Mononuclear cell (primary cell): ENCODE measurements around the gene PROCR. TPM values are rescaled to one million over a fixed set of nuclear protein-coding genes. Genes with fewer than 3 reads are reported as not detected.
"Not testable (repeated sequence)": the region's sequence is repeated elsewhere in the genome, so short reads cannot be mapped to it uniquely, and the experiment has no call there.

Experiments used
- H3K27me3 ChIP-seq: 2 replicates; pipeline ENCODE4 v1.6.0; 2011; ENCODE audit warnings: low read length, control low read depth; ENCODE audit not compliant: insufficient read depth
- H3K4me1 ChIP-seq: 2 replicates; pipeline ENCODE4 v1.5.1; 2011; ENCODE audit warnings: mild to moderate bottlenecking, low read length, control low read depth; ENCODE audit not compliant: insufficient read depth
- H3K4me3 ChIP-seq: 2 replicates; pipeline ENCODE4 v1.5.1; 2011; ENCODE audit warnings: mild to moderate bottlenecking, low read length, moderate library complexity
- H3K9me3 ChIP-seq: 2 replicates; pipeline ENCODE4 v1.5.1; 2011; ENCODE audit warnings: low read depth, mild to moderate bottlenecking, control low read depth, low read length
- total RNA-seq: library from RNA; depleted of rRNA; stranded (reverse); fragments of >200 nt; gene quantifications from one replicate; pipeline ENCODE4 v1.2.3, GENCODE V29; 2012

PROCR gene
- total RNA-seq, 1 donor = 1.2 TPM

DNA sequence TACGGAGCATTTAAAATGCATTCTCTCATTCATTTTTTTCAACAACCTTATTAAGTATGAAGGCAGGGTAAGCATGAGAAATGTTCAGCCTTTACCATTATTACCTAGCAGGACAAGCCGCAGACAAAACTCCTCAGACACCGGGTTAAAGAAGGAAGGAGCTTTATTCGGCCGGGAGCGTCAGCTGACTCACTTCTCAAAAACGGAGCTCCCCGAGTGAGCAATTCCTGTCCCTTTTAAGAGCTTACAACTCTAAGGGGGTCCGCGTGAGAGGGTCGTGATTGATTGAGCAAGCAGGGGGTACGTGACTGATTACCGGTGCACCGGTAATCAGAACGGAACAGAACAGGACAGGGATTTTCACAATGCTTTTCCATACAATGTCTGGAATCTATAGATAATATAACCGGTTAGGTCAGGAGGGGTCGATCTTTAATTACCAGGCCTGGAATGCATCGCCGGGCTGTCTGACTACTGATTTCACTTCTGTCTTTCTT, 24.2 kb upstream of the PROCR start:
- not testable (repeated sequence) for H3K27me3 ChIP-seq, H3K9me3 ChIP-seq
- peak overlapping the region; percentile 90 for H3K4me3 ChIP-seq
- peaks cover 44% of the 10 kb centered on the region for H3K4me1 ChIP-seq

DNA sequence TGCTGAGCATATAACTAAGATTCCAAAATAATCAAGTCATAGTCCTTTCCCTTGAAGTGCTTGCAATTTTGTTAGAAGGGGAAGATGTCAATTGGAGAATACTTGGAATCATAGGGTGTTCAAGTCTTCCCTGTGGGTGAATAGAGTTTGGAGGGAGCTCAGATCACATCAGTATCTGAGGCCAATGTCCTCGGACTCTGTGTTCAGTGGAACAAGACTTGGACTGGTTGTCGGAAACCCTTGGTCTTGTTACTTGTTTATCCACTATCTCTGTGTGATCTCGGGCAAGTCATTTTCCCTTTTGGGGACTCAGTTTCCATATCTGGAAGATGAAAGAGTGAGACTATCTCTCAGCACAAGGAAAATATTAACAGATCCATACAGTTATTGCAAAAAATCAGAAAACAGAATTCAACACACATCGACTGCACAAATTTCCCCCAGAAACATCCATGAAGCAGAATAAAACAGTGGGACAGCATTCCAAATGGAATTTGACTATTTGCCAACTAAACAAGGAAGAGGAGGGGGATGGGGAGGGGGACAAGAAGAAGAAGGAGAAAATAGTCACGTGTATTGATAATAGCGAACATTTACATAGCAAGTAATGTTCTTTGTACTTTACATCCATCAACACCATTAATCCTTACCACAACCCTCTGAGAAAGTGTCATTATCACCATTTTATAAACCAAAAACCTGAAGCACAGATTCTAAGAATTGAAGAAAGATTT, 20.9 kb upstream of the PROCR start:
- Histone ChIP-seq H3K9me3 (no peaks in the 10 kb centered on the region), H3K4me1 (peaks cover 17% of the 10 kb centered on the region), H3K4me3 (no peak overlapping the region), H3K27me3 (no peaks in the 10 kb centered on the region)

DNA sequence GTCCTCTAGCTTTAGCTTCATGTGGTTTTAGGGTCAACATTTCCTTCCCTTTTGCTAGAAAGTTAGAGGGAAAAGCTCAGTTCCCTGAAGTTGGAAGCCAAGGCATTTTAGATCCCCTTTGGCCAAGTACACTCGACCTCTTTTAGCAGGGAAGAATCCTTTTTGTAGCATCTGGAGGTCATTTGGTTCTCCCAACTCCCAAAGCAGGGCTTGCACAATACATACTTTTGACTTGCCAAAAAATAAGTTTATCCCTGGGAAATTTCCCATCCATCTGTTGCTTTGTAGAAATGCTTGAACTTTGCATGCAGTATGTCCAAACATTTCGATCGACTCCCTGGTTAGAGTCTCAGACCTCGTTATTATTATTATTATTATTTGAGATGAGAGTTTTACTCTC, 20.1 kb upstream of the PROCR start:
- peaks cover 10% of the 10 kb centered on the region for H3K4me1 ChIP-seq
- H3K9me3 ChIP-seq = no peaks in the 10 kb centered on the region
- no peaks in the 10 kb centered on the region for H3K27me3 ChIP-seq
- H3K4me3 ChIP-seq = no peak overlapping the region

DNA sequence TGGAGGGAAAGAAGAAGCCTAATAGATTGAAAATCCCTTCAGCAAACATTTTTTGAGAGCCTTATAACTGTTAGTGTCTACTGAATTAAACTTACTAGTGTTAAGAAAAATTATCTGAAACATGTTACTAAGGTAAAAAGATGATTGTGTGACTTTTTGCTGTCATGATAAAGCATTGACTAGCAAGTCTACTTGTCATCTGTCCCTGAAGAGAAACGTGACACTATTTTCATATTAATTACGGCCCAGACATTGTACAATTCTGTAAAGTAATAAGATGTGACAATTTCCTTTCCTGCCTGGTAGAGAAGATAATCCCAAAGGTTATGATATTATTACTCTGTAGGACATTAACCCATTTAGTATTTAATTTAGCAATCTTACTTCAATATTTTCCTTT, 15.9 kb upstream of the PROCR start:
- Histone ChIP-seq H3K4me1 (no peaks in the 10 kb centered on the region), H3K4me3 (no peak overlapping the region), H3K27me3 (no peaks in the 10 kb centered on the region), H3K9me3 (no peaks in the 10 kb centered on the region)

DNA sequence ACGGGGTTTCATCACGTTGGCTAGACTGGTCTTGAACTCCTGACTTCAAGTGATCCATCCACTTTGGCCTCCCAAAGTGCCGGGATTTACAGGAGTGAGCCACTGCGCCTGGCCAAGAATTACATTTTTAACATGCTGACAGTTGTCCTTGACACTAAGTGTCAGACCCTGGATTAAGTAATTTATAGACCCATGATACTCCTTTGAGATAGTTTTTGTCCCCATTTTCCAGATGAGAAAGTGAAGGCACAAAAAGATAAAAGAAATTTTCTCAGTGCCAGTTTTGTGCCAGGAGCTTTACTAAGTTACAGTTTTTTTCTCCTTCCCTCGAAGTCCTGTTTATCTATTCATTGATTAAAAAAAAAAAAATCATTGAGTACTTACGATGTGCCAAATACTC, 14.9 kb upstream of the PROCR start:
- Histone ChIP-seq H3K4me1 (peaks cover 9% of the 10 kb centered on the region), H3K27me3 (no peaks in the 10 kb centered on the region), H3K9me3 (no peaks in the 10 kb centered on the region), H3K4me3 (no peak overlapping the region)

DNA sequence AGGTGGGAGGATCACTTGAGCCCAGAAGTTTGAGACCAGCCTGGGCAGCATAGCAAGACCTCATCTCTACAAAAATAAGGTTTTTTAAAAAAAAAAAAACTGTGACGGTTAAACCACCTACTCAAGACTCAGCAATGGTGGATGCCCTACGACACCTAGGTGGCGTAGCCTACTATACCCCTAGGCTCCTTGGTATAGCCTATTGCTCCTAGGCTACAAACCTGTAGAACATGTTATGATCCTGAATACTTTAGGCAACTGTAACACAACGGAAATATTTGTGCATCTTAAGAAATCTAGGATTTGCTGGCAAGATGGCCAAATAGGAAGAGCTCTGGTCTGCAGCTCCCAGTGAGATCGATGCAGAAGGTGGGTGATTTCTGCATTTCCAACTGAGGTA, 11.5 kb upstream of the PROCR start:
- peaks cover 12% of the 10 kb centered on the region for H3K4me1 ChIP-seq
- H3K9me3 ChIP-seq, H3K27me3 ChIP-seq, H3K4me3 ChIP-seq: not testable (repeated sequence)

DNA sequence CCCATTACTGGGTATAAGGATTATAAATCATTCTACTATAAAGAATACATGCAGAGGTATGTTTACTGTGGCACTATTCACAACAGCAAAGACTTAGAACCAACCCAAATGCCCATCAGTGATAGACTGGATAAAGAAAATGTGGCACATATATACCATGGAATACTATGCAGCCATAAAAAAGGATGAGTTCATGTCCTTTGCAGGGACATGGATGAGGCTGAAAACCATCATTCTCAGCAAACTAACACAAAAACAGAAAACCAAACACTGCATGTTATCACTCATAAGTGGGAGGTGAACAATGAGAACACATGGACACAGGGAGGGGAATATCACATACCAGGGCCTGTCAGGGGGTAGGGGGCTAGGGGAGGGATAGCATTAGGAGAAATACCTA, 7.3 kb upstream of the PROCR start:
- peaks cover 12% of the 10 kb centered on the region for H3K4me1 ChIP-seq
- H3K9me3 ChIP-seq, H3K4me3 ChIP-seq, H3K27me3 ChIP-seq: not testable (repeated sequence)

DNA sequence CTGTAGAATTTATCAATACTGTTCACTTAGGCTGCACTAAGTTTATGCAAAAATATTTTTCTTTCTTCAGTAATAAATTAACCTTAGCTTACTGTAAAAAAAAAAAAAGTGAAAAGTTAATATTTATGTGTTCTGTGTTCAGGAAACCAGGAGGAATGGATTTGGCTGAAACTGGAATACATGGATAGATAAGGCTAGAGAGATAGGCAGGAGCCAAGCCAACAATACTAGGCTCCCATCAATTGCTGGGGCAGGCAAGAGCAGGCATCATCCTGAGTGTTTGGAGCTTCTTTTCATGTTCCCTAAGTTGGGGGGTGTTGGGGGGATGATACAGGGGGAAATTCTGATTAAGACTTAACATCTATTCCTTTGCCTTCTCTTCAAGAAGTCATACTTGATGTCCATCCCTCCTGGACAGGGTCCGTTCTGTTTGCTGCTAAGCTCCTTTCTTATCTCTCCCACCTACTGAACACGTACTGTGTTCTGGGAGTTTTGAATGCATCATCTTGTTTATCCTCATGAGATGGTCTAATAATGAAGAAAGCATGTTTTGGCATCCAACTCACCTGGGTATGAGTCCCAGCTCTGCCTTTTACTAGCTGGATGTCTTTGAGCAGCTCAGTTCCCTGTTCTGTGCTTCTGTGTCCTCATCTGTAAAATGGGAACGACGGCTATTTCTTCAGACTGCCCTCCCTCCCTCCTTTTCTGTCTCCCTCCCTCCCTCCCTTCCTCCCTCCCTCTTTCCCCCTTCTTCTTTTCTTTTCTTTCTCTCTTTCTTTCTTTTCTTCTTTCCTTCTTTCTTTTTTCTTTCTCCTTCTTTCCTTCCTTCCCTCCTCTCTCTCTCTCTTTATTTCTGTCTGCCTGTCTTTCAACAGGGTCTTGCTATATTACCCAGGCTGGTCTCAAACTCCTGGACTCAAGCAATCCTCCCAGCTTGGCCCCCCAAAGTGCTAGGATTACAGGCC, 6.4 kb upstream of the PROCR start:
- Histone ChIP-seq H3K4me1 (peaks cover 12% of the 10 kb centered on the region), H3K9me3 (no peaks in the 10 kb centered on the region), H3K27me3 (no peaks in the 10 kb centered on the region), H3K4me3 (no peak overlapping the region)

DNA sequence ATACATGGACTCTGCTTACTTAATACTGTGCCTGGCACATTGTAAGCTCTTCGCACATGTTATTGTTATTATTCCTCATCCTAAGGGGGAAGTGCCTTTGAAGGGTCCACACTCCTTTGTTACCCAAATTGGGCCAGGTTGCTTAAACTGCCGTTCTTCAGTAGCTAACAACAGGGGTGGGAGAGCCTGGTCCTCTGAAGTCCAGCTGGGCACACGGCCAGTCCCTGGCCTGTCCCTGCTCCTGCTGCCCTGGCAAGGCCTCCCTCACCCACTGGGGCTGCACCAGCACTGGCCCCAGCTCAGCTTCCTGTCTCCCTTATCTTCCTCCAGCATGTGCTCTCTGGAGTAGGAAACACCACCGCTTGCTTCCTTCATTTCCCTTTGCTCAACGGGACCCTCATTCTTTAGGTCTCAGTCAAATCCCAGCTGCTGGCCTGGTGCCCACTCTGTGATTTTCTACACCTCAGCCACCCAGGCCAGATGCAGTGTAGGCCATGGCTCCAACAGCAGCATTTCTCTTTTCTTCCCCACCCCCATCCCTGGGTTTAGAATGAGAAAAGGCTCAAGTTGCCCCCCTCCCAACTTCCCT, 5.5 kb upstream of the PROCR start:
- H3K9me3 ChIP-seq = no peaks in the 10 kb centered on the region
- no peak overlapping the region for H3K4me3 ChIP-seq
- H3K27me3 ChIP-seq = no peaks in the 10 kb centered on the region
- peaks cover 9% of the 10 kb centered on the region for H3K4me1 ChIP-seq

DNA sequence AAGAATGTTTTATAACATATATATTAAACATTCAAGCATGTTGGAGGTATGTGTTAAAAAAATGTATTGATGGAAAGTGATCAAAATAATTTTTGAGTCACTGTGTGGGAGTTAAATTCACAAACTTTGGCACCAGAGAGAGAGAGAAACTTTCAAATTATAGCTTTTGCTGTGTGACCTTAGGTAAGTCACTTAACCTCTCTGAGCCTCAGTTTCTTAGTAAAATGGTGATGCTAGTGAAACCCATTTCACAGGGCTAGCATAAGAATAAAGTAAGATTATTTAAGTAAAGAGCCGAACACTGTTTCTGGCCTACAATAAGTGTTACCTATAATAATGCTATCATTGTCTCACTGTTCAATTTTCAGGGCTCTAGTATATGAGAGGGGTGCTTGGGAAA, 4.1 kb upstream of the PROCR start:
- H3K9me3 ChIP-seq = no peaks in the 10 kb centered on the region
- H3K4me1 ChIP-seq = peaks cover 12% of the 10 kb centered on the region
- H3K27me3 ChIP-seq = no peaks in the 10 kb centered on the region
- no peak overlapping the region for H3K4me3 ChIP-seq

DNA sequence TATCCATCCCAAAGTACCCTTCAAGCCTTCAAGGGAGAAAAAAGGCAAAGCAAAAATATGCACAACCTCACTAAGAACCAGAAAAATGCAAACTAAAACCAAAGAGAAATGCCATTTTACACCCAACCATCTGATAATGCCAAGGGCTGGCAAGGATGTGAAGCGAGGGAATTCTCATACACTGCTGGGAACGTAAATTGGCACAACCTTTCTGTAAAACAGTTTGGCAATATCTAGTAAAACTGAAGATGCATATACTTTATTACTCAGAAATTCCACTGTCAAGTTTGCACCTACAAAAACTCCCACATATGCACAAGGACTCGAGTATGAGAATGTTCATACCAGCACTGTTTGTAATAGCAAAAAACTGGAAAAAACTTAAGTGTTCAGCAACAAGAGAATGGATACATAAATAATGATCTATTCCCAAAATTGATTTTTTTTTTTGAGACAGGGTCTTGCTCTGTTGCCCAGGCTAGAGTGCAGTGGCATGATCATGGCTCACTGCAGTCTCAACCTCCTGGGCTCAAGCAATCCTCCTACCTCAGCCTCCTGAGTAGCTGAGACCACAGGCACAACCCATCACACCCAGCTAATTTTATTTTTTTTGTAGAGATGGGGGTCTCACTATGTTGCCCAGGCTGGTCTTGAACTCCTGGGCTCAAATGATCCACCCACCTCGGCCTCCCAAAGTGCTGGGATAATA, 3.0 kb upstream of the PROCR start:
- H3K4me3 ChIP-seq, H3K27me3 ChIP-seq, H3K9me3 ChIP-seq: not testable (repeated sequence)
- H3K4me1 ChIP-seq = peaks cover 12% of the 10 kb centered on the region

DNA sequence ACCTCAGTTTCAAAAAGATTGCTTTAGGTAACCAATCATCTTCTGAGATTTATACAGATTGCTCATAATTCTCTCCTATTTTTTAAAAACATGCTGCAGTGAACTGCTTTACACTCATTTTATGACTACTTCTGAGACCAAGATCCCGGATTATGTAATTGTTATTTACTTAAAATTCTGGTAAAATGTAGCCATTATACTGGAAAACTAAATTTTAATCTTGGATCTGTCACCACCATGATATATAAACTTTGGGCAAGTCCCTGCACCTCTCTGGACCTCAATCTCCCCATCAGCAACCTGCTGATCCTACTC, 477 bp upstream of the PROCR start:
- H3K4me3 ChIP-seq = no peak overlapping the region

DNA sequence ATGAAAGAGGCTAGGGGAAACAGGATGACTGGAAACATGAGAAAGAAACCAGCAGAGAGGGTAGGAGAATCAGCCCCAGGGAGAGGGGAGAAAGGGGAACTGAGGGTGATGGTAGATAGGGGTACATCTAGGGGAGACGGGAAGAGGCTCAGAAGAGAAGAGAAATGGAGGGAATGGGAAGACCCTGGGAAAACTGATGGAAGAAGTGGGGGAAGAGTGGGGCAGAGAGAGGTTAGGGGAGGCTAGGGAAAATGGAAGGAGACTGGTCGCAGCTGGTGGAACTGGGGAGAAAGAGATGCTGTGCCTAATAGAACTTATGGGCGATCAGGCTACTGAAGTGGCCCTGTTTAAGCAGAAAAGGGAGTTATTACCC, 548 bp downstream of the PROCR start:
- no peak overlapping the region for H3K4me3 ChIP-seq

More for the DNA sequence above, 477 bp upstream of the PROCR start:
- no peaks in the 10 kb centered on the region for H3K9me3 ChIP-seq
- no peaks in the 10 kb centered on the region for H3K27me3 ChIP-seq
- H3K4me1 ChIP-seq = peaks cover 12% of the 10 kb centered on the region

DNA sequence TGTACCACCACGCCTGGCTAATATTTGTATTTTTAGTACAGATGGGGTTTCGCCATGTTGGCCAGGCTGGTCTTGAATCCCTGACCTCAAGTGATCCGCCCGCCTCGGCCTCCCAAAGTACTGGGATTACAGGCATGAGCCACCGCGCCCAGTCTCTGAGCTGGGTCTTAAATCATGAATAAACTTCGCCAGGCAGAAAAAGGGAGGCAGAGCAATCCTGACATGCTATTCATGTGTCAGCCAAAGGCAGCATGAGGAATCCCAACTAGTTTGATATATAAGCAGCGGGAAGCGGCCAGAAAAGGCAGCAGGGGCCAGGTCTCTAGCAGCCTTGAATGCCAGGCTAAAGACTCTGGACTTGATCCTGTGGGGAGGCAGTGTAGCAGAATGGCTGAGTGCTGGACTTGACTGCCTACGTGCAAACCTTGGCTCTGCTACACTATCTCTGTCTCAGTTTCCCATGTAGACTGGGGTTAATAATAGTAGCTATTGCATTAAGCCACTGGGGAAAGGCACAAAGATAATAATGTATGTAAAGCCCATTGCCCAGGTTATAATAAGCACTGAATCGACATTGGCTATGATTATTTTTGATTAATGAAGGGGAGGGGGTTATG, 1.8 kb downstream of the PROCR start:
- Histone ChIP-seq H3K4me1 (peaks cover 12% of the 10 kb centered on the region), H3K9me3 (no peaks in the 10 kb centered on the region), H3K4me3 (no peak overlapping the region), H3K27me3 (no peaks in the 10 kb centered on the region)

More for the DNA sequence above, 548 bp downstream of the PROCR start:
- Histone ChIP-seq H3K27me3 (no peaks in the 10 kb centered on the region), H3K4me1 (peaks cover 12% of the 10 kb centered on the region), H3K9me3 (no peaks in the 10 kb centered on the region)
